Stimulated activated CD8-positive, alpha-beta memory T cell treated with anti-CD3 and anti-CD28 coated beads, Interleukin-15, amount 100 ng/mL, for 4 hours (primary cell): Measurements from ENCODE around the gene JUND.

Experiments used
- DNase-seq, 2 donors: peaks; one replicate each; pipeline ENCODE4 v3.0.0-alpha.2; 2020; ENCODE audit warnings: low read depth in 2 of 2

The JUND gene

DNA sequence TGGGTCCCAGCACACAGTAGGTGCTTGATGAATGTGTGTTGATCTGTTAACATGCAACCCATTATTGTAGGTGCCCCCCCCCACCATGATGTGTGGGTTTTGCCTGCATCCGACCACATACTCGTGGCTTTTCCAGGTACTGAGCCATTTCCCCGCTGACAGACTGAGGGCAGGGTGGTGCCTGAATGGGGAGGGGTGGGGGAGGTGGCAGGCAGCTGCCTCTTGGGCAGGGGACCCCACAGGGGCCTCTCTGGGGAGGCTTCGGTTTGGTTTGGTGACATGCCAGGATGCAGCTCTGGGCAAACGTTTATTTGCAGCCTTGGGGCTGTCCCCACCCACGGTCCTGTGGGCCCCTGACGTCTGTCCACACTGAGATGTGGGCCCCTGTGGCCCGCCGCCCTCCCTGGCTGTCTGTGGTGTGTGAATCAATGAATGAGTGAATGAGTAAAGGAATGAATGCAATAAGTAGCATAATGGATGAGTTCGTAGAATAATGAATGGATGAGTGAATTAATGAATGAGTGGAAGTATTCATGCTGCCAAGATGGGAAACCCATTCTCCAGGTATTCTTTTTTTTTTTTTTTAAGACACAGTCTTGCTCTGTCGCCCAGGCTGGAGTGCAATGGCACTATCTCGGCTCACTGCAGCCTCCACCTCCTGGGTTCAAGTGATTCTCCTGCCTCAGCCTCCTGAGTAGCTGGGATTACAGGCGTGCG lies 9.0 kb upstream of the JUND start:
- DNase-seq: peak; percentile 78 to 81

DNA sequence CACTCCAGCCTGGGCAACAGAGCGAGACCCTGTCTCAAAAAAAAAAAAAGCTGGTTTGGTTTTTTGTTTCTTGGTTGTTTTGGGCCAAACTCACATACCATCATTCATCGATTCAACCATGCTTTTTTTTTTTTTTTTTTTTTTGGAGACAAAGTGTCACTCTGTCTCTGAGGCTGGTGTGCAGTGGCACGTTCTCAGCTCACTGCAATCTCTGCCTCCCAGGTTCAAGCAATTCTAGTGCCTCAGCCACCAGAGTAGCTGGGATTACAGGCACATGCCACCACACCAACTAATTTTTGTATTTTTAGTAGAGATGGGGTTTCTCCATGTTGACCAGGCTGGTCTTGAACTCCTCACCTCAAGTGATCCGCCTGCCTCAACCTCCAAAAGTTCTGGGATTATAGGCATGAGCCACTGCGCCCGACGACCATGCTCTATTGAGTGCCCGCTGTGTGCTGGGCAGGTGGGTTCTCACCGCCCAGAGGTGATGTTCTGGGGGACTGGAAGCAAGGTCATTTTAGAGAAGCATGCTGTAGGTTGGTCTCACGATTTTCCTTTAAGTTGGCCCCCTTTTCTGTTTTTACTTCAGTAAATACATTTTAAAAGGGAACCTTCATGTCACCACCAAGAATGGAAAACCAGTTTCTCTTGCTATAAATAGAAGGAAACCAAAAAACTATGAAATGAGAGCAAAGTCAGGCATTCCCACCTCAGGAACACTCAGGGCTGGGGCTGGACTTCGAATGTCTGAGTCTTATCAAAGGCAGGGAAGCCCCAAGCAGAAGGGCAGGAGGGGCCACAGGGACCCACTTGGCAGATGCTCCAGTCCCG lies 8.3 kb upstream of the JUND start:
- DNase-seq: no peak

DNA sequence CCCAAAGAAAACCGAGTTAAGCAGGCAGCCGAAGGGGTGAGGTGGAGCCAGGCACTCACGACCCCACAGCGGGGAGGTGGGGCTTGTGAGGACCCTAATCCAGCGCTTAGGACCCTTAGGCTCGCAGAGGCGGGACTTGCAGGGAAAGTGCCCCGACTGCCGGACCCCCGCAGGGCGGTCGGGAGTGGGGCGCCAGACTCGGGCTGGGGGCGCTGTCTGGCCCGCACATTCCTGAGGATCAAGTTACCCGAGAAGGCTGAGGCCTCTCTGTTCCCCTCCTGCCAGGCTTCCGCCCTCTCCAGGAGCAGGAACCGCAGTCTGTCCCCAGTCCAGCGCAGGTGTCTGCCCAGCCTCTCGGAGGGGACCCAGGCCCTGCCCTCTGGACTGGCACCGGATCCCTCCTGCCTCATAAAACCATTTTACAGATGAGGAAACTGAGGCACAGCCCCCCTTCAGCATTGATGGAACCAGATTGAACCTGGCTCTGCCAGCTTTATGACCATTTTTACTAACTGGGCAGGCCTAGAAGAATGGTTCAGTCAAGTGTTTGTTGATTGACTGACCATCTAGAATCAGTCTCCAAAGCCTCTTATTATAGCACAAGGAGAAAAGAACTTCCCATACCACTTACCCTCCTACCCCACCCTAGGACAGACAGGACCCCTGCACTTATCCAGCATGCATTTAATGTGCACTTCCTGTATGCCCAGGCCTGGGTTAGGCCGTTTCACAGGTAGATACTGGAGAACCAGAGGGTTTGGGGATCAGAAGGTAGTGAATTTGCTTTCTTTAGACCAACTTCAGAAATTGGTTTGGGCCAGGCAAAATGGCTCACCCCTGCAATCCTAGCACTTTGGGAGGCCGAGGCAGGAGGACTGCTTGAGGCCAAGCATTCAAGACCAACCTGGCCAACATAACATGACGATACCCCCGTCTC lies 6.7 kb upstream of the JUND start:
- DNase-seq: no peak

DNA sequence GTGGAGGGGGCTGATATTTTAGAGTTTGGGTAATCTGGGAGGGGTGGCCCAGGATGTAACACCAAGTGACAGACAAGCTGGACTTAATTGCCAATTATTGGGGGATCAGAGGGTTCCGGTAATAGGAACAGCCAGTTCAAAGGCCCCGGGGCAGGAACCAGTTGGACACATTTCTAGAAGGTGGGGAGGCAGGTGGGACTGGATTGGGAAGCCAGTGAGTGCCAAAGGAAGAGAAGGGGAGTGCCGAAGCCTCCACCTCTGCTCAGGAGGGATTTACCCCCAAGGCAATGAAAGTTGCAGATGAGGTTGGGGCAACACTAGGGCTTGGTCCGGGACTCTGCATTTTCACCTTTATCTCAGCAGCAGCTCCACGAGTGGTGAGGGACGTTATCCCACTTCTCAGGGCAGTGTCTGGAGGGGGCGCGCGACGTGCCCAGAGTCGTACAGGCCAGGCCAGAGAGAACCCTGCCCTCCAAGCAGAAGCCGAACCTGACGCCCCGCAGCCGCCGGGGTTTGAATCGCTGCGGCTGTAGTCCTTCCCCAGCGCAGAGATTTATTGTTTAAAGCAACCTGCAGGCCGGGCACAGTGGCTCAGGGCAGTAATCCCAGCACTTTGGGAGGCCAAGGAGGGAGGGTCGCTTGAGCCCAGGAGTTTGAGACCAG lies 5.7 kb upstream of the JUND start:
- no peak for DNase-seq

DNA sequence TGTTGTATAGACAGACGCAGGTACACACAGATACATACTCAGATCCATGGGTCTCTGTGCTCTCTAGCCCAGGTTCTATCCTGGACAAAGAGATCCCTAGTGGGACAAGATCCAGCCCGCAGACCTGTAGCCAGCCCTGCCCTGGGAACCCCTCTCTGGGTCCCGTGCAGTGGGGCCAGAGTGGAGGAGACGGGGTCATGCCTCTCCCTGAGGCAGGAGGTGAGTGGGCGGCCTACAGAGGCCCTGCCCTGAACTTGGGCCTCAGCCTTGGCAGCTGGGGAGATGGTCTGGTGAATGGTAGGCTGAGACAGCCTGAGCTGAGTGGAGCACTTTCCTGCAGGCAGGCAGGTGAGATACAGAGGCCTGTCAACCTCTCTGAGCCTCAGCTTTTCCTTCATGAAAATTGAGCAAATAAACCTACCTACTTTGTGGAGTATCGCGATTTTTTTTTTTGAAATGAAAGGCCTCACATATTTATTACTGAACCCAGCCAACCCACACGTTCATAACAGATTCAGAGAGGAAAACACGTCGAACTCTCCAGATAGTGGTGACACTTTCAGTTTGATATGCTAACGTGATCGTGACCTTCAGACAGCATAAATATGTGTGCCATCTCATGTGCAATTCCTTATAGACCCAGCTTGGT lies 3.4 kb upstream of the JUND start:
- no peak for DNase-seq

DNA sequence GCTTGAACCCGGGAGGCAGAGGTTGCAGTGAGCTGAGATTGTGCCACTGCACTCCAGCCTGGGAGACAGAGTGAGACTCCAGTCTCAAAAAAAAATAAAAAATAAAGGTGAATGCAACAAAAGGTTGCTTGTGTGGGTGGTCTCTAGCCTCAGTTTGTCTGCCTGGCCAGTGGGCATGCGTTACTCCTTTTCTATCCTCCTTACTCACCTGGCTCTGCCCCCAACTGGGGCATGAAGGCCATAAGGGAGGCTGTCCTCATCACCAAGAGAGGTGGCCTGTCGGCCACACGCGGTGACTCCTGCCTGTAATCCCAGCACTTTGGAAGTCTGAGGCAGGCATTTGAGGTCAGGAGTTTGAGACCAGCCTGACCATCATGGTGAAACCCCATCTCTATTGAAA lies 1.9 kb upstream of the JUND start:
- DNase-seq: no peak

DNA sequence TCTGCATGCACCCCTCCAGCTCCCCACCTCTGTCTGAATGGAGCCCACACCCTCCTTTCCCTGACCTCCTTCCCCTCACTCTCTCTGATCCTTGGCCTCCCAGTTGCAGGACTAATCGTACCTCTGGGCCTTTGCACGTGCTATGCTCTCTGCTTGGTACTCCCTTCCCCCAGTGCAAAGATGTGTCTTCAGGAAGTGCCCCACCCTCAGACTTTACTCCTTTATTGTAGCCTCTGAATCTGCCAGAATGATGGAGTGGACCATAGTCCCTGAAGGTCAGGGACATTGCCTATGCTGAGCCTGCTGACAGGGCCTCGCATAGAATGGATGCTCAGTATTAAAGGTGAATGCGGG lies 1.3 kb upstream of the JUND start:
- DNase-seq: no peak

DNA sequence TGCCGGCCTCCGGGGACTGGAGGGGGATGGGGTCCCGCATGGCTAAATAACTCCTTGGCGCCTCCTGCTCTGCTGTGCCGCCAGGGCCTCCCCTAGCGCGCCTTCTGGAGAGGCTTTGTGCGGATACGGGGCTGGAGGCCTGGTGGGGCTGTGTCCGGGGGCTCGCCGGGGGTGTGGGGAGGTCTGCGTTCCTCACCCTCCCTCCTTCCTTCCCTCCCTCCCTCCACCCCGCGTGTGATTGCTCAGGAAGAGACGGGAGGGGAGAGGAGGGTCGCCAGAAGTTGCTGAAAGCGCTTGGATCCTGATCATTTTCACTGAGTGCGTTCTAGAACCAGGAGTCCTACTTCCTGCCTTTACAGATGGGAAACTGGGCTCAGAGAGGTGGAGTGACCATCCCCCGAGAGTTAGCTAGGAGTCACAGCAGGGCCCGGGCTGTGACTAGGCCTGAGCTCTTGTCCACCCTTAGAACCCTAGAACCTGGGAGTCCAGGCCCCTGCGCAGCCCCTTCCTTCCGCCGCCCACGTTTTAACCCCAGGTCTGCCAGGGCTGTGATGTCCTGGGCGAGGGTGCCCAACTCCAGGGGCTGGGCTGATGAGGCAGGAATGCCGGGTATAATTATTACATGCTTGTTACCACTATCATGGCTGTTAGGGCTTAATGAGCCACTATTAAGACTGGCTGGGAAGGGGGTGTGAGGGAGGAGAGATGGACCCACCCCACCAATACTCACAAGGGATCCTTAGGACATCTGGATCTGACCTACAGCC lies 782 bp upstream of the JUND start:
- no peak for DNase-seq

DNA sequence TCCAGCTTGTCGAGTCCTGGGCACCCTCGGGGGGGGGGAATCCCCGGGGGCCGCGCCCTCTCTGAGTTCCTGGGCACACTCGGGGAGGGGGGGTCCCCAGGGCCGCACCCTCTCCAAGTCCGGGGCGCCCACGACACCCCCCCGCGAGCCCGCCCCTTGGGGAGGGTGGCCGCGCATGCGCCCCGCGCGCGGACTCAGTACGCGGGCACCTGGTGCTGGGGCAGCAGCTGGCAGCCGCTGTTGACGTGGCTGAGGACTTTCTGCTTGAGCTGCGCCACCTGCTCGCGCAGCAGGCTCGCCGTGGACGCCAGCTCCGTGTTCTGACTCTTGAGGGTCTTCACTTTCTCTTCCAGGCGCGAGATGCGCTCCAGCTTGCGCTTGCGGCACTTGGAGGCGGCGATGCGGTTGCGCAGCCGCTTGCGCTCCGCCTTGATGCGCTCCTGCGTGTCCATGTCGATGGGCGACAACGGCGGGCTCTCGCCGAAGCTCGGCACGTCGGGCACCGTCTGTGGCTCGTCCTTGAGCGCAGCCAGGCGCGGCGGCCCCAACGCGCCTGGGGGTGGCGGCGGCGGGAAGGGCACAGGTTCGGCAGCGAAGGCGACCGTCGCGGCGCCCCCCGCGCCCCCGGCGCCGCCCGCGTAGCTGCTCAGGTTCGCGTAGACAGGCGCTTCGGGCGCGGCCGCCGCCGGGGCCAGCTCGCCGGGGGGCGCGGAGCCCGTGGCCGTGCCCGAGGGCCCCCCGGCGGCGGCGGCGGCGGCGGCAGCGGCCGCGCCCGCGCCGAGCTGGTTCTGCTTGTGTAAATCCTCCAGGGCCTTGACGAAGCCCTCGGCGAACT lies 958 bp downstream of the JUND start:
- DNase-seq: peak; percentile 63 to 71

DNA sequence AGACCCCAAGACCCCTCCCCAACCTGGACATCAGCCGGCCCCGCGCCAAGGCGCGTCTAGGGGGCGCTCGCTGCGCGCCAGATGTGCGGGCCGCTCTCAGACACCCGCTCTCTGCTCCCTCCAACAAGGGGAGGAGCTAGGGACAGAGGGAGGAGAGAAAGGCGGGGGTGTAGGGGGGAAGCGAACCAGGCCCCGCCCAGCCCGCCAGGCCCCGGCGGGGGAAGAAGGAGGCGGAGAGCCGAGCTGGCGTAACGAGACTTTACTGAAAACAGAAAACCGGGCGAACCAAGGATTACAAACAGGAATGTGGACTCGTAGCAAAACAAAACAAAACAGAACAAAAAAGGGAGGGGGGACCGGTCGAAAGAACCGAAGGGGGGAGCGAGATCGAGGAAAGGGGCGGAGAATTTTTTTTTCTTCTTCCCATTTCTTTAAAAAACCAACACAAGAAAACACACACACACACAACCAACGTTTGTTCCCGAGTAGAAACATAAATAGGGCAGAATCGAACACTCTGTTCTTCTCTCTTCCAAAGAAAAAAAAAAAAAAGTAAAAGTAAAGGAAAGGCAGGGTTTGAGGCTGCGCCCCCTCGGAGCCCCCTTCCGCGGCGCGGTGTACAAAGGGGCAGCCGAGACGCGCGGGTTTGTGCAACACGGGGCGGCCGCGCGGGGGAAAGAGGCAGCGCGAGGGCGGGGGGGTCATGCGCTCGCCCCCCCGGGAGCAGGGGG lies 1.7 kb downstream of the JUND start:
- DNase-seq: peak; percentile 83 to 89

DNA sequence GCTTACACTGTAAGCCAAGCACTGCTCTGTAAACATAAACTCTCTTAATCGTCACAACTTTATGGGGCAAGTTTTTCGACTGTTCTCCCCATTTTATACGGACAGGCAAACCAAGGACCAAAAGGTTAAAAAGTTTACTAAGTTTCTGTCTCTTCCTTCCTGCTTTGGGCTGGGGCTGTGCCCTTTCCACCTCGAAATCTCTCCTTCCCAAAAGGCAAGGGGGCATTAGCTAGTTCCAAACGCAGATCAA lies 2.2 kb downstream of the JUND start:
- DNase-seq: no peak

DNA sequence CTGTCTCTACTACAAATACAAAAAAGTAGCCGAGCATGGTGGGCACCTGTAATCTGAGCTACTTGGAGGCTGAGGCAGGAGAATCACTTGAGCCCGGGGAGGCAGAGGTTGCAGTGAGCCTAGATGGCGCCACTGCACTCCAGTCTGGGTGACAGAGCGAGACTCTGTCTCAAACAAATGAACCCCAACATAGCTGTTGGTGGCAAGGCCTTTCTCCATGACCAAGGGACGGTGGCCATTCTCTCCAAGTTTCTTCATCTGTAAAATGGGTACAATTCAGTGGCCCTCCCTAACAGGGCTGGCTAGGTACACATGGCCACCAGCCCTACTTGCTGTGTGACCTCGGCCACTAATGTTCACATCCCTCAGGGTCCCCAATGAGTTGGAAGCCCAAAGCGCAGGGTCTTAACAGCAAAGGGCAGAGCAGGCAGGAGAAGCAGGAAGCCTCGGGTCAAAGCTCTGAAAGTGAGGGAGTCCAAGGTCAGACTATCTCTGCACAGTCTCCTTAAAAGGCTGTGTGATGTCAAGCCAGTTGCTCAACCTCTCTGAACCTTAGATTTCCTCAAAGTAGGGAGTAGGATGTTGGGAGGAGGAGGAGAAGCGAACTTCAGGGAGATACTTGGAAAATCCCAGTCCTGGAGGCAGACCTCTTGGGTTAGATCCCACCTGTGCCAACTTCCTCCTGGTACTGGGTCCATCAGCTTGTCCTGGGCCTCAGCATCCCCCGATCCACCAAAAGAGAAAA lies 2.7 kb downstream of the JUND start:
- no peak for DNase-seq

DNA sequence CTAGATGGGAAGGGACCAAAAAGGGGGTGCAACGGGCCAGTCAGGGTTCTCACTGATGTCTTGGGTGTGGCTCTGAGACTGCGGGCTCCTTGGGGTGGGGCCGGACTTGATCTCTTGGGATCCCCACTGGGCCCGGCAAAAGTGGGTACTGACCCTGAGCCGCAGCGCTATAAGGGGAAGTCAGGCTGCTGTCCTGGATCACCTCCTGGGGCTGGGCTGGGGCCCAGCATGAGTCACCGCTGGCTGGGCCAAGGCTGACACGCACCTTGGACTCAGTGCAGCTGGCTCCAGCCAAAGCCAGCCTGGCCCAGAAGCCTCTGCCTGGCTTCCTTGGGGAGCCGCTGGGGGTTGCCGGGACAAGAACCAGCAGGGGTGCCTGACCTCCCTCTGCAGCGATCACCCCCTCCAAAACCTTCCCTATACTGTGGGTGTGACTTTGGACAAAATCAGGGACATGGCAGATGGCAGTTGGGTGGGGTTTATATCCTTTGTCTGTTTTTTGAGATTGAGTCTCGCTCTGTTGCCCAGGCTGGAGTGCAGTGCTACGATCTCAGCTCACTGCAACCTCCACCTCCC lies 6.6 kb downstream of the JUND start:
- no peak for DNase-seq

DNA sequence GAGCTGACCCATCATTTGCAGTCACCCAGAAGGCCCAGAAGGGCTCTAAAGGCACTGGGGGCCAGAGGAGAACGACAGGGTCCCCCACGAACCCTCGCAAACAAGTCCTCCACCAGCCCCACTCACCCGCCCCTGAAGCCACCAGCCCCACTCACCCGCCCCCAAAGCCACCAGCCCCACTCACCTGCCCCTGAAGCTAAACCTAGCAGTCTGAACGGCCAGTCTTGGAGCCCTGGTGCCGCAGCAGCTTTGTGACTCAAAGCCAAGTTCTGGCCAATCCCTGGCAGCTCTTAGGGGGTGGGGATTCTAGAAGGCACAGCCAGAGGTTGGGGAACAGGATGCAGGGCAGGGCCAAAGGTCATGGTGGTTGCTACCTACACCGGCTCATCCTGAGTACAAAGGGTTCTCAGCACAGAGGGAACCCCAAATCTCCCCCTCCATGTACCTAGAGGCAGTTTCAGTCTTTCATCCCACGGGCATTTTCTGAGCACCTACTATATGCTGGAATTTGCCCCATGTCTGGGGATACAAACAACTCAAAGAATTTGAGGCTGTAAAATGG lies 7.1 kb downstream of the JUND start, which contains the start of gene IQCN:
Gene IQCN, minus strand, starts transcription at position 234 of the 562 bp plus-strand sequence. CDS start 4,974 bp downstream, outside the sequence.
- DNase-seq: no peak

DNA sequence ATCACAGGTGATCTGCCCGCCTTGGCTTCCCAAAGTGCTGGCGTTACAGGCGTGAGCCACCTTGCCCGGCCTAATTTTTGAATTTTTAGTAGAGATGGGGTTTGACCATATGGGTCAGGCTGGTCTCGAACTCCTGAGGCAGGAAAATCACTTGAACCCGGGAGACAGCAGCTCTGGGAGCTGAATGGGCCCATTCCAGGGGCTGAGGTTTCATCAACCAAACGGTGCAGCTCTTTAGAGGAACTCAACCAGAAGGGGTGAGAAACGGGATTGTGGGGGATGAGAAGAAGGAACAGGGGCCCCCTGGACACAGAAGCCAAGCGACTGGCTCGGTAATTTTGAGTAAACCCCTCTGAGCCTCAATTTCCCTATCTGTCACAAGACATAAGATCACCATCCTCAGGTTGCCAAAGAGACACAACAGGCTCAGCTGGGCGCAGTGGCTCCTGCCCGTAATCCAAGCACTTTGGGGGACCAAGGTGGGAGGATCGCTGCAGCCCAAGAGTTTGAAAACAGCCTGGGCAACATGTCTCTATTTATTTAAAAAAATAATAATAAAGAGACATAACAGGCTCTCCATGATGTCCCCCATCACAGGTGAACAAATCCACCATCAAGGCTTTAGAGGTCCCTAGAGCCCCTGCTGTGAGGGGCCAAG lies 7.7 kb downstream of the JUND start:
- no peak for DNase-seq

DNA sequence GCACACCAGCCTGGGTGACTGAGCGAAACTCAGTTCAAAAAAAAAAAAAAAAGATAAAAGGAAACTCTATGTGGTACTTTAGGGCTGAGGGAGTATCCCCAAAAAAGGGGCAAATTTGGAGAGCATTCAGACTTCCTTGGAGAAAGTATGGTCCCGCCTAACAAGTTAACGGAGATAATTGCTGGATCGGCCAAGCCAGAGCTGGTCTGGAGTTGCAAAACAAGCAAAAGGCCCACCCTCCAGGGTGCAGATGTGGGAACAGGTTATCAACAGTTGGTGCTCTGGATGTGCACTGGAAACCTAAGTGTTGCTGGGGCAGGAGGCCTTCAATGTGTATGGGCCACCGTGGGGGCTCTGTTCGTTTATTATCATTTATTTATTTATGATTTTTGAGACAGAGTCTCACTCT lies 10.0 kb downstream of the JUND start:
- no peak for DNase-seq

DNA sequence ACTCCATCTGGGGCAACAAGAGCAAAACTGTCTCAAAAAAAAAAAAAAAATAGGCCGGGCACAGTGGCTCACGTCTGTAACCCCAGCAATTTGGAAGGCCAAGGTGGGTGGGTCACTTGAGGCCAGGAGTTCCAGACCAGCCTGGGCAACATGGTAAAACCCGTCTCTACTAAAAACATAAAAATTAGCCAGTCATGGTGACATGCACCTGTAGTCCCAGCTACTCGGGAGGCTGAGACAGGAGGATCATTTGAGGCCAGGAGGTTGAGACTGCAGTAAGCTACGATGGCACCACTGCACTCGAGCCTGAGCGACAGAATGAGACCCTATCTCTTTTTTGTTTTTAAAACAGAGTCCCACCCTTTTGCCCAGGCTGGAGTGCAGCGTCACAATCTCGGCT lies 11.1 kb downstream of the JUND start:
- DNase-seq: no peak
